Ascending aorta (tissue), 2 donors: ENCODE data around the gene RSAD1. TPM values are rescaled to one million over a fixed set of nuclear protein-coding genes. Genes with fewer than 3 reads are reported as not detected.

Experiments
- DNase-seq, 2 donors: peaks; one replicate each; pipeline ENCODE4 v3.0.0-alpha.2; 2019; ENCODE audit warnings: low spot score in 2 of 2
- H3K27ac ChIP-seq, 2 donors: fragments of 200-600 bp; sonication (generic); one replicate each; pipeline ENCODE4 v1.5.1; 2016 to 2017; ENCODE audit warnings: mild to moderate bottlenecking in 1 of 2
- H3K27me3 ChIP-seq: fragments of 200-600 bp; sonication (generic); one replicate; pipeline ENCODE4 v1.5.1; 2017
- H3K36me3 ChIP-seq, 2 donors: fragments of 200-600 bp; sonication (generic); one replicate each; pipeline ENCODE4 v1.5.1; 2016
- H3K4me1 ChIP-seq, 2 donors: fragments of 200-600 bp; sonication (generic); one replicate each; pipeline ENCODE4 v1.5.1; 2016 to 2017; ENCODE audit warnings: mild to moderate bottlenecking in 1 of 2
- H3K4me3 ChIP-seq, 2 donors: fragments of 200-600 bp; sonication (generic); one replicate each; pipeline ENCODE4 v1.5.1; 2016 to 2017; ENCODE audit warnings: mild to moderate bottlenecking in 1 of 2
- H3K9me3 ChIP-seq, 2 donors: fragments of 200-600 bp; sonication (generic); one replicate each; pipeline ENCODE4 v1.5.1; 2016
- CTCF ChIP-seq, 3 experiments: fragments of 200-600 bp in 2 of 3; fragments of 450-650 bp in 1 of 3; sonication (generic) in 2 of 3; IDR thresholded peaks; one replicate each; pipeline ENCODE4 v1.5.1; 2016 to 2019; ENCODE audit warnings: antibody characterized with exemption in 3 of 3, mild to moderate bottlenecking in 1 of 3, moderate library complexity in 1 of 3
- intact Hi-C: fragments of 100-400 bp; cut with DNase I; formaldehyde crosslinking; loops from one replicate; pipeline ENCODE4 v1.15.1; 2023
- total RNA-seq: library from RNA; depleted of rRNA; stranded (reverse); fragments of >200 nt; gene quantifications from one replicate; pipeline ENCODE4 v1.1.0, GENCODE V29; 2016

Gene RSAD1
- total RNA-seq, 1 donor from 2014 or later = 36.7 TPM

DNA sequence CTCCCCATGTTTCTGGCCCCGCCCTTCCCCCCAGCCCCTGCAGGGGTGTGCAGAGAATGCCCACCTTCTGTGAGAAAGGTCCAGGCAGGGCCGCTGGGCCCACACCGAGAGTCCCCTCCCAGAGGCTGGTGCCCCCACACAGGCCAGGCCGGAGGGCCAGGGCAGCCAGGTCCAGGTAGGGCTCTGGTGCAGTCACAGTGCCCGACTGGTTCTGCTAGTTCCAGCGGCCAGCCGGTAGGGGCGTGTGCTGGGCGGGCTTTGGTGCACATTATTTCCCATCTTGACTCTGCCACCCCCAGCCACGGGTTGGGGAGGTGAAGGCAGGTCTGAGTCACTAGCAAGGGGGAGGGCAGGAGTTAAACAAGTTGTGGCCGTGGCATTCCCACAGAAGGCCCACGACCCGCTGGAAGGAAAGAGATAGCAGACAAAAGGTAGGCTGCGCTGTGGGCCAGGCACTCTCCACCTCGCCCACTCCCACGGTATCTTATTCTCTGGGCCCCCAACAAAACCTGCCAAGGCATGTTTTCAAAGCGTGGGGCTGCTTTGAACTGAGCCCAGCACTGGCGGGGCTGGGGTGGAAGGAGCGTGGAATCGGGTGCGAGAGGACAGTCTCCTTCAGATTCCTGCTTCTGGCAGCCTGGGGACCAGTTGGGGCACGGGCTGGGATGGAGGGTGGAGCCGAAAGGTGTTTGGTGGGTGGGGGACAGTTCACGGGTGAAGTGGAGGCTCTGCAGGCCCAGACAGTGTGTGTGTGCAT lies 55.7 kb downstream of the RSAD1 start:
- Histone ChIP-seq H3K4me1 (peaks cover 0 to 8% of the 10 kb centered on the region in 2 donors), H3K9me3 (no peaks in the 10 kb centered on the region), H3K27ac (no peak overlapping the region), H3K4me3 (peak overlapping the region in 1 of 2 donors; percentile 39), H3K36me3 (no peaks in the 10 kb centered on the region), H3K27me3 (peaks cover 11% of the 10 kb centered on the region)
- intact Hi-C loops = no loop called here
- TF ChIP-seq CTCF (IDR thresholded peaks at IDR 0.05) = peak in 2 of 3 experiments; percentile 4 to 11
- DNase-seq = no peak

- H3K27ac ChIP-seq = no peak overlapping the region
- H3K27me3 ChIP-seq = peaks cover 11% of the 10 kb centered on the region
- TF ChIP-seq CTCF (IDR thresholded peaks at IDR 0.05) = no peak
Observed at GRCh38 chr17:50534979-50535326, 56.3 kb downstream of the RSAD1 start.

DNA sequence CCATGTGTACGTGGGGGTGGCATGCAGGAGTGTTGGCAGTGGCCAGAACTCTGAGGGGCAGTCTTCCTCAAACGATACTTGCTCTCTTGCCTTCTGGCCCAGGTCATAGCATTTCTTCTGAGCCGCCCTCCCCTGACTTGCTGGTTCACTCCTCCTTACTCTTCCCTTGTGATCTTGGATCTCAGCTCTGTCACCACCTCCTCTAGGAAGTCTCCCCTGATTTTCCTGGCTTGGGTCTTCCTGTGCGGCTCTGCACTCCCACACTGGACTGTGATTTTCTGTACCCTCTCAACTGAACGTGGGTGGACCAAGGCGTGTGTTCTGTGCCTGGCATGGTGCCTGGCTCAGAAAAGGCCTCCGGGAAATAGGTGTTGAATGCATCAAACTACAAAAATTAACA lies 56.7 kb downstream of the RSAD1 start:
- no peaks in the 10 kb centered on the region for H3K36me3 ChIP-seq
- DNase-seq = no peak
- TF ChIP-seq CTCF (IDR thresholded peaks at IDR 0.05) = no peak
- intact Hi-C loops = no loop called here
- H3K4me3 ChIP-seq = no peak overlapping the region
- H3K4me1 ChIP-seq = peaks cover 0 to 8% of the 10 kb centered on the region in 2 donors
- no peak overlapping the region for H3K27ac ChIP-seq
- H3K27me3 ChIP-seq = peaks cover 11% of the 10 kb centered on the region
- no peaks in the 10 kb centered on the region for H3K9me3 ChIP-seq

More at GRCh38 chr17:50534979-50535326, 56.3 kb downstream of the RSAD1 start:
- no peak for DNase-seq
- Histone ChIP-seq H3K36me3 (no peaks in the 10 kb centered on the region), H3K4me1 (peaks cover 0 to 8% of the 10 kb centered on the region in 2 donors), H3K9me3 (no peaks in the 10 kb centered on the region), H3K4me3 (no peak overlapping the region)
- intact Hi-C loops = no loop called here

Other genes starting within 250 kb of the RSAD1 start
- gene TMEM92, start 204.4 kb upstream of the RSAD1 start, total RNA-seq = not detected
- gene XYLT2, start 132.7 kb upstream of the RSAD1 start, total RNA-seq = 51.3 TPM
- gene MRPL27, start 105.7 kb upstream of the RSAD1 start, total RNA-seq = 28.9 TPM
- not detected for gene EME1, start 105.6 kb upstream of the RSAD1 start, total RNA-seq
- gene LRRC59, start 81.3 kb upstream of the RSAD1 start, total RNA-seq = 91.9 TPM
- 26.1 TPM for gene ACSF2, start 52.6 kb upstream of the RSAD1 start, total RNA-seq
- not detected for gene CHAD, start 10.0 kb upstream of the RSAD1 start, total RNA-seq
- gene MYCBPAP, start 29.6 kb downstream of the RSAD1 start, total RNA-seq = 7.9 TPM
- gene EPN3, start 53.9 kb downstream of the RSAD1 start, total RNA-seq = 0.85 TPM
- gene SPATA20, start 68.3 kb downstream of the RSAD1 start, total RNA-seq = 463 TPM
- gene CACNA1G, start 81.9 kb downstream of the RSAD1 start, total RNA-seq = 1.2 TPM
- 30.2 TPM for gene ABCC3, start 156.0 kb downstream of the RSAD1 start, total RNA-seq
- 35.4 TPM for gene ANKRD40, start 229.1 kb downstream of the RSAD1 start, total RNA-seq
- gene LUC7L3, start 240.7 kb downstream of the RSAD1 start, total RNA-seq = 32.0 TPM